Endothelial cell of umbilical vein (primary cell): ENCODE results near the gene DLGAP4. TPM values are rescaled to one million over a fixed set of nuclear protein-coding genes. Genes with fewer than 3 reads are reported as not detected.

Source experiments
- BruUV-seq: library from RNA; stranded (reverse); fragments of 400-500 nt; replicated peaks from 2 replicates; lab custom pipeline; 2021; lab: Mats Ljungman, UMichigan
- CTCF ChIA-PET: fragments of 300-600, 350-600 bp; sonication (Branson Sonifier 250); formaldehyde crosslinking; loops from one replicate; lab custom pipeline; 2021; ENCODE audit warnings: antibody characterized with exemption, inconsistent platforms; lab: Charles Lee
- POLR2A ChIA-PET: fragments of 300-600, 350-600 bp; sonication (Branson Sonifier 250); formaldehyde crosslinking; loops from one replicate; lab custom pipeline; 2021; ENCODE audit warnings: antibody characterized with exemption, inconsistent platforms; lab: Charles Lee
- DNase-seq: peaks from one replicate; pipeline ENCODE4 v3.0.0-alpha.2; 2011; ENCODE audit warnings: low read depth, low spot score
- FAIRE-seq: peaks from 2 replicates; lab custom pipeline; 2011; peaks lifted over from hg19 to GRCh38; lab: Jason Lieb, UNC
- H2AFZ ChIP-seq: 2 replicates; pipeline ENCODE4 v1.6.0; 2012; ENCODE audit warnings: low read depth, low read length, control low read depth, inconsistent platforms
- H3K27ac ChIP-seq: 2 replicates; pipeline ENCODE4 v1.5.1; 2011; ENCODE audit warnings: low read depth, mild to moderate bottlenecking, control low read depth, low read length, moderate library complexity; ENCODE audit not compliant: insufficient read depth
- H3K27me3 ChIP-seq, 2 experiments: 2 replicates each; pipeline versions ENCODE4 v1.6.0 to v1.6.1; 2011; ENCODE audit warnings: low read length in 2 of 2, mixed read lengths in 1 of 2; ENCODE audit not compliant: control insufficient read depth in 2 of 2, insufficient read depth in 2 of 2
- H3K36me3 ChIP-seq, 2 experiments: 2 replicates in 1 of 2; 3 replicates in 1 of 2; pipeline ENCODE4 v1.5.1; 2011; ENCODE audit warnings: low read length in 2 of 2, mild to moderate bottlenecking in 1 of 2, moderate library complexity in 1 of 2; ENCODE audit not compliant: control insufficient read depth in 2 of 2, insufficient read depth in 2 of 2; ENCODE audit errors: extremely low read depth in 1 of 2
- H3K4me1 ChIP-seq: 3 replicates; pipeline ENCODE4 v1.5.1; 2011; ENCODE audit warnings: mild to moderate bottlenecking, low read length; ENCODE audit not compliant: control insufficient read depth, insufficient read depth; ENCODE audit errors: extremely low read depth
- H3K4me2 ChIP-seq: 2 replicates; pipeline ENCODE4 v1.6.1; 2011; ENCODE audit warnings: low read length, control low read depth, mixed read lengths; ENCODE audit not compliant: insufficient read depth
- H3K4me3 ChIP-seq, 3 experiments: fragments of 200-600 bp in 1 of 3; sonication (generic), shearing (Covaris generic) in 1 of 3; replicated peaks in 1 of 3; 2 replicates each; pipeline ENCODE4 v1.5.1; 2011 to 2016; ENCODE audit warnings: control low read depth in 3 of 3, low read length in 3 of 3, mild to moderate bottlenecking in 2 of 3, inconsistent platforms in 1 of 3, low read depth in 1 of 3, moderate library complexity in 1 of 3; ENCODE audit not compliant: insufficient read depth in 1 of 3
- H3K79me2 ChIP-seq: 2 replicates; pipeline ENCODE4 v1.6.0; 2012; ENCODE audit warnings: low read length, inconsistent platforms; ENCODE audit not compliant: control insufficient read depth, insufficient read depth
- H3K9ac ChIP-seq: replicated peaks from 2 replicates; pipeline ENCODE3; 2011; ENCODE audit warnings: low read length, control low read depth; ENCODE audit not compliant: insufficient read depth; ENCODE audit errors: extremely low read depth
- H3K9me1 ChIP-seq: replicated peaks from 3 replicates; pipeline ENCODE4 v1.6.0; 2011; ENCODE audit warnings: mild to moderate bottlenecking, low read length; ENCODE audit not compliant: control insufficient read depth, insufficient read depth; ENCODE audit errors: extremely low read depth
- H3K9me3 ChIP-seq: replicated peaks from 2 replicates; pipeline ENCODE4 v1.5.1; 2012; ENCODE audit warnings: low read length, inconsistent platforms; ENCODE audit not compliant: control insufficient read depth, insufficient read depth
- H4K20me1 ChIP-seq: replicated peaks from 2 replicates; pipeline ENCODE3; 2011; ENCODE audit warnings: mild to moderate bottlenecking, low read length; ENCODE audit not compliant: control insufficient read depth, insufficient read depth; ENCODE audit errors: extremely low read depth
- EZH2 ChIP-seq: IDR thresholded peaks from 2 replicates; pipeline ENCODE4 v1.6.1; 2012; ENCODE audit warnings: borderline replicate concordance, low read depth, mild to moderate bottlenecking, moderate library complexity, low read length, inconsistent platforms; ENCODE audit not compliant: severe bottlenecking
- FOS ChIP-seq: IDR thresholded peaks from 2 replicates; pipeline ENCODE4 v1.6.1; 2011; ENCODE audit warnings: mild to moderate bottlenecking, low read length, moderate library complexity, borderline replicate concordance; ENCODE audit not compliant: insufficient read depth
- GATA2 ChIP-seq: IDR thresholded peaks from 2 replicates; pipeline ENCODE4 v1.7.0; 2011; ENCODE audit warnings: low read depth, mild to moderate bottlenecking, moderate library complexity, mixed read lengths, low read length; ENCODE audit not compliant: insufficient read length, insufficient read depth
- JUN ChIP-seq: IDR thresholded peaks from 2 replicates; pipeline ENCODE4 v1.6.1; 2011; ENCODE audit warnings: borderline replicate concordance, low read depth; ENCODE audit not compliant: insufficient read length, insufficient read depth
- MYC ChIP-seq: IDR thresholded peaks from one replicate; pipeline ENCODE4 v1.6.1; 2011; ENCODE audit warnings: mild to moderate bottlenecking, low read depth, low read length
- POLR2A ChIP-seq: IDR thresholded peaks from 2 replicates; pipeline ENCODE4 v1.6.1; 2012; ENCODE audit warnings: low read depth, mild to moderate bottlenecking, control low read depth, low read length
- POLR2AphosphoS5 ChIP-seq: IDR thresholded peaks from 2 replicates; pipeline ENCODE4 v1.6.1; 2012; ENCODE audit warnings: low read depth, mild to moderate bottlenecking, control low read depth, low read length, moderate library complexity; ENCODE audit not compliant: insufficient read depth
- dilution Hi-C: fragments of 300-500 bp; cut with MboI; formaldehyde crosslinking; loops from one replicate; pipeline ENCODE4 v1.15.0; 2019; ENCODE audit warnings: low sequenced_read_pairs; ENCODE audit not compliant: extremely low pct_ligation_motif_present
- intact Hi-C: fragments of 100-400 bp; cut with micrococcal nuclease; formaldehyde crosslinking; loops from one replicate; pipeline ENCODE4 v1.10.0; 2022
- polyA plus RNA-seq, 4 experiments: library from polyadenylated mRNA; depleted of rRNA in 3 of 4; stranded (reverse) in 3 of 4; unstranded in 1 of 4; fragments of >200 nt; gene quantifications; 2 replicates each; pipeline versions ENCODE4 v1.2.1 to v1.2.3, GENCODE V29; 2011 to 2012; ENCODE audit warnings: missing spikeins in 1 of 4
- total RNA-seq: library from RNA; stranded (reverse); gene quantifications from 2 replicates; pipeline ENCODE4 v1.2.3, GENCODE V29; 2021
- TF ChIP-seq, protein P1 (sequence below): IDR thresholded peaks from 2 replicates; pipeline ENCODE4 v1.6.1; 2011; ENCODE audit not compliant: insufficient read depth, insufficient read length
- TF ChIP-seq, protein P2 (sequence below), 2 donors: IDR thresholded peaks; 1 replicate in 1 of 2; 2 replicates in 1 of 2; pipeline ENCODE4 v1.5.1; 2011; ENCODE audit warnings: low read length in 2 of 2, mild to moderate bottlenecking in 2 of 2, moderate library complexity in 2 of 2, control low read depth in 1 of 2, inconsistent platforms in 1 of 2, low read depth in 1 of 2; ENCODE audit not compliant: insufficient read depth in 1 of 2; ENCODE audit errors: extremely low read depth in 1 of 2

Gene DLGAP4
- total and polyA plus RNA-seq, 2 donors (not counting 3 experiments of a cell fraction or from before 2014, with no cell fraction given): 57.5 to 125 TPM

DNA sequence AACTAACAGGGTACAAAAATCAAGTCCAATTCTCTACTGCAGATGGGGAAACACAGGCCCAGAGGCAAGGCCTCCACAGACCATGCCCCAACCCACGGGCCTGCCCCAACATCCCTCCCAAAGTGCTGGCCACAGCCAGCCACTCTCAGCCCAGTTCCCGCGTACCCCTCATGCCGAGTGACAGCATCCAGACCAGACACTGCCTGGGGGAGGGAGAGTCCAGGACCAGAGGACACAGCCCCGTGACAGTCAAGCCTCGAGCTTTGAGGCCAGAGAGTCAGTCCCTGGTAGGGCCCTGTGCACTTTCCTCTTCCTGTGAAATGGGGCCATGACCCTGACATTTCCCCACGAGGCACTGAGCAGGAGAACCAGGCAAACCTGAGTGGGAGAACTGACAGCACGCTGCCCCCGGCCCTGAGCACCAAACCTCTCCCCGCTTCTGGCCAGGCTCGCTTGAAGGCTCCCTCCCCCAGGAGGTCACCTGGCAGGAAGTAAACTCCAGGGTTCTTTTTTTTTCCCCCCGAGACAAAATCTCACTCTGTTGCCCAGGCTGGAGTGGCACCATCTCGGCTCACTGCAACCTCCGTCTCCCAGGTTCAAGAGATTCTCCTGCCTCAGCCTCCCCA, 240.1 kb downstream of the DLGAP4 start:
- Histone ChIP-seq H4K20me1 (no peaks in the 10 kb centered on the region), H3K4me2 (no peak overlapping the region), H3K4me1 (peaks cover 8% of the 10 kb centered on the region), H2AFZ (no peak overlapping the region), H3K79me2 (no peaks in the 10 kb centered on the region), H3K9me1 (no peaks in the 10 kb centered on the region), H3K9me3 (no peaks in the 10 kb centered on the region), H3K27ac (no peak overlapping the region), H3K27me3 (no peaks in the 10 kb centered on the region), H3K4me3 (no peak overlapping the region), H3K9ac (no peak overlapping the region), H3K36me3 (peaks cover 0 to 5% of the 10 kb centered on the region in 2 experiments)
- FAIRE-seq (no peak), DNase-seq (no peak)
- dilution Hi-C loops: no loop called here
- intact Hi-C loops: no loop called here
- POLR2A ChIA-PET: no interaction called here
- BruUV-seq: no TSS peak
- TF ChIP-seq EZH2 (no peak), POLR2AphosphoS5 (no peak), FOS (no peak), JUN (no peak), POLR2A (no peak), MYC (no peak), GATA2 (no peak)
- TF ChIP-seq, protein P1, sequence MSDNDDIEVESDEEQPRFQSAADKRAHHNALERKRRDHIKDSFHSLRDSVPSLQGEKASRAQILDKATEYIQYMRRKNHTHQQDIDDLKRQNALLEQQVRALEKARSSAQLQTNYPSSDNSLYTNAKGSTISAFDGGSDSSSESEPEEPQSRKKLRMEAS: no peak
- TF ChIP-seq, protein P2, sequence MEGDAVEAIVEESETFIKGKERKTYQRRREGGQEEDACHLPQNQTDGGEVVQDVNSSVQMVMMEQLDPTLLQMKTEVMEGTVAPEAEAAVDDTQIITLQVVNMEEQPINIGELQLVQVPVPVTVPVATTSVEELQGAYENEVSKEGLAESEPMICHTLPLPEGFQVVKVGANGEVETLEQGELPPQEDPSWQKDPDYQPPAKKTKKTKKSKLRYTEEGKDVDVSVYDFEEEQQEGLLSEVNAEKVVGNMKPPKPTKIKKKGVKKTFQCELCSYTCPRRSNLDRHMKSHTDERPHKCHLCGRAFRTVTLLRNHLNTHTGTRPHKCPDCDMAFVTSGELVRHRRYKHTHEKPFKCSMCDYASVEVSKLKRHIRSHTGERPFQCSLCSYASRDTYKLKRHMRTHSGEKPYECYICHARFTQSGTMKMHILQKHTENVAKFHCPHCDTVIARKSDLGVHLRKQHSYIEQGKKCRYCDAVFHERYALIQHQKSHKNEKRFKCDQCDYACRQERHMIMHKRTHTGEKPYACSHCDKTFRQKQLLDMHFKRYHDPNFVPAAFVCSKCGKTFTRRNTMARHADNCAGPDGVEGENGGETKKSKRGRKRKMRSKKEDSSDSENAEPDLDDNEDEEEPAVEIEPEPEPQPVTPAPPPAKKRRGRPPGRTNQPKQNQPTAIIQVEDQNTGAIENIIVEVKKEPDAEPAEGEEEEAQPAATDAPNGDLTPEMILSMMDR (IDR thresholded peaks at IDR 0.05; ENCODE audit: extremely low read depth in 1 of 2, insufficient read depth in 1 of 2, low read depth in 1 of 2, low read length in 2 of 2): no peak
- CTCF ChIA-PET: interaction anchor here (1.2 kb wide), 1 partner anchor 43 kb away, joined by 3 read pairs; no protein-coding TSS in a partner anchor
